Mucosa of descending colon (tissue), 3 donors: Measurements from ENCODE around the gene PADI1. TPM values are rescaled to one million over a fixed set of nuclear protein-coding genes. Genes with fewer than 3 reads are reported as not detected.

ENCODE experiments used
- ATAC-seq: fragments of 200-7000 bp; cut with Tn5 transposase; one replicate; pipeline ENCODE4 v1.9.1; 2020; ENCODE audit warnings: mild to moderate bottlenecking, moderate library complexity
- DNase-seq, 3 donors: peaks; one replicate each; pipeline ENCODE4 v3.0.0-alpha.2; 2020
- H3K36me3 ChIP-seq: fragments of 200-600 bp; one replicate; pipeline ENCODE4 v1.8.0; 2021; ENCODE audit warnings: low read depth, mild to moderate bottlenecking
- H3K4me1 ChIP-seq: fragments of 200-600 bp; one replicate; pipeline ENCODE4 v1.8.0; 2021; ENCODE audit warnings: low read depth, mild to moderate bottlenecking
- H3K4me3 ChIP-seq: fragments of 200-600 bp; one replicate; pipeline ENCODE4 v1.8.0; 2021; ENCODE audit warnings: mild to moderate bottlenecking
- H3K9me3 ChIP-seq: fragments of 200-600 bp; one replicate; pipeline ENCODE4 v1.8.0; 2021; ENCODE audit warnings: mild to moderate bottlenecking
- CTCF ChIP-seq: fragments of 200-600 bp; IDR thresholded peaks from one replicate; pipeline ENCODE4 v1.8.0; 2022; ENCODE audit warnings: antibody characterized with exemption, mild to moderate bottlenecking
- intact Hi-C, 2 donors: fragments of 100-400 bp; cut with DNase I in 1 of 2; cut with micrococcal nuclease in 1 of 2; formaldehyde crosslinking; loops; one replicate each; pipeline versions ENCODE4 v1.11.0 to v1.11.1; 2022; cut with DNase I, micrococcal nuclease
- total RNA-seq, 3 donors: library from RNA; stranded (reverse); fragmentation: NEBNext Ultra II Directional in 2 of 3; extraction: Animal tissue kit (Norgen Biotek cat#: 25700) in 2 of 3; gene quantifications; one replicate each; pipeline versions ENCODE4 v1.2.1 to v1.2.4, GENCODE V29; 2021 to 2023
- donor health status: DM: no; HTN: no; CAD: no; lungs with moderate emphysema.
- donor health status: DM: no; HTN: no; CAD: no.
- donor health status: DM: no; HTN: yes; CAD: no.

The PADI1 gene
- total RNA-seq, 3 donors from 2014 or later: 0.25 to 0.65 (median 0.38) TPM

GRCh38 chr1:17207540-17207939 is 2.6 kb downstream of the PADI1 start:
- Histone ChIP-seq H3K4me3 (no peak overlapping the region), H3K9me3 (no peaks in the 10 kb centered on the region), H3K4me1 (no peaks in the 10 kb centered on the region), H3K36me3 (no peaks in the 10 kb centered on the region)
- no peak for TF ChIP-seq CTCF
- intact Hi-C loops: no loop called here
- DNase-seq (peak in 1 of 3 donors; percentile 16), ATAC-seq (peak; percentile 24)

GRCh38 chr1:17207966-17208418 is 3.1 kb downstream of the PADI1 start:
- DNase-seq: peak in 1 of 3 donors; percentile 10
- intact Hi-C loops: no loop called here
- Histone ChIP-seq H3K36me3 (no peaks in the 10 kb centered on the region), H3K9me3 (no peaks in the 10 kb centered on the region), H3K4me3 (no peak overlapping the region), H3K4me1 (no peaks in the 10 kb centered on the region)
- ATAC-seq: peak; percentile 37
- TF ChIP-seq CTCF: no peak

- TF ChIP-seq CTCF: no peak
- intact Hi-C loops: no loop called here
- Histone ChIP-seq H3K36me3 (no peaks in the 10 kb centered on the region), H3K4me3 (no peak overlapping the region), H3K4me1 (no peaks in the 10 kb centered on the region), H3K9me3 (no peaks in the 10 kb centered on the region)
- ATAC-seq (no peak), DNase-seq (no peak)
Measured at GRCh38 chr1:17208546-17208945, 3.6 kb downstream of the PADI1 start.

- Histone ChIP-seq H3K9me3 (no peaks in the 10 kb centered on the region), H3K4me3 (no peak overlapping the region), H3K4me1 (no peaks in the 10 kb centered on the region), H3K36me3 (no peaks in the 10 kb centered on the region)
- ATAC-seq (no peak), DNase-seq (peak in 1 of 3 donors; percentile 2)
- intact Hi-C loops: no loop called here
- no peak for TF ChIP-seq CTCF
Measured at GRCh38 chr1:17209430-17209829, 4.5 kb downstream of the PADI1 start.

- H3K4me1 ChIP-seq: no peaks in the 10 kb centered on the region
- H3K4me3 ChIP-seq: no peak overlapping the region
- H3K9me3 ChIP-seq: no peaks in the 10 kb centered on the region
- DNase-seq: no peak
- no peak for TF ChIP-seq CTCF
- no peaks in the 10 kb centered on the region for H3K36me3 ChIP-seq
- no peak for ATAC-seq
- intact Hi-C loops: no loop called here
Measured at GRCh38 chr1:17210176-17210575, 5.2 kb downstream of the PADI1 start.

- intact Hi-C loops: no loop called here
- H3K4me3 ChIP-seq: no peak overlapping the region
- no peaks in the 10 kb centered on the region for H3K9me3 ChIP-seq
- ATAC-seq: no peak
- peak in 1 of 3 donors; percentile 7 for DNase-seq
- no peaks in the 10 kb centered on the region for H3K4me1 ChIP-seq
- H3K36me3 ChIP-seq: no peaks in the 10 kb centered on the region
- no peak for TF ChIP-seq CTCF
Measured at GRCh38 chr1:17211377-17211776, 6.4 kb downstream of the PADI1 start.
